GM12878 (cell line): ENCODE results near the gene RASD1. TPM values are rescaled to one million over a fixed set of nuclear protein-coding genes. Genes with fewer than 3 reads are reported as not detected.

Experiments used
- ATAC-seq: fragments of 200-7000 bp; cut with Tn5 transposase; 3 replicates; pipeline ENCODE4 v1.9.1; 2020; ENCODE audit warnings: mild to moderate bottlenecking, moderate library complexity
- BruUV-seq: library from RNA; stranded (reverse); fragments of 400-500 nt; replicated peaks from 2 replicates; lab custom pipeline; 2021; lab: Mats Ljungman, UMichigan
- CTCF ChIA-PET: fragments of 300-600 bp; sonication (Branson Sonifier 250); formaldehyde crosslinking; extraction: SDS; loops from one replicate; lab custom pipeline; 2021; ENCODE audit warnings: inconsistent platforms; lab: Yijun Ruan, JAX
- POLR2A ChIA-PET: fragments of 350-600 bp; formaldehyde crosslinking; extraction: SDS; loops from one replicate; lab custom pipeline; 2021; ENCODE audit warnings: inconsistent platforms; lab: Charles Lee
- RAD21 ChIA-PET: fragments of 300-600 bp; sonication (Branson Sonifier 250); formaldehyde crosslinking; loops from one replicate; lab custom pipeline; 2023; ENCODE audit warnings: antibody characterized with exemption; ENCODE audit not compliant: unreplicated experiment; lab: Charles Lee
- SMC1A ChIA-PET: fragments of 300-600 bp; sonication (Branson Sonifier 250); formaldehyde crosslinking; loops from one replicate; lab custom pipeline; 2023; ENCODE audit not compliant: unreplicated experiment, uncharacterized antibody; lab: Charles Lee
- DNase-seq: peaks from one replicate; pipeline ENCODE4 v3.0.0-alpha.2; 2011; ENCODE audit warnings: low read depth, low spot score
- FAIRE-seq: peaks from 3 replicates; lab custom pipeline; 2011; peaks lifted over from hg19 to GRCh38; lab: Jason Lieb, UNC
- H2AFZ ChIP-seq: 2 replicates; pipeline ENCODE4 v1.6.0; 2011; ENCODE audit warnings: low read depth, low read length, control low read depth; ENCODE audit not compliant: control insufficient read depth
- H3K27ac ChIP-seq: 2 replicates; pipeline ENCODE4 v1.5.1; 2011; ENCODE audit warnings: control low read depth; ENCODE audit not compliant: control insufficient read depth, insufficient read depth
- H3K27me3 ChIP-seq, 2 experiments: replicated peaks in 1 of 2; 2 replicates each; pipeline versions ENCODE4 v1.6.0 to v1.6.1; 2011; ENCODE audit warnings: low read length in 1 of 2; ENCODE audit not compliant: control insufficient read depth in 2 of 2, insufficient read depth in 2 of 2
- H3K36me3 ChIP-seq, 2 experiments: 2 replicates each; pipeline ENCODE4 v1.5.1; 2011; ENCODE audit warnings: low read length in 1 of 2; ENCODE audit not compliant: control insufficient read depth in 2 of 2, insufficient read depth in 2 of 2
- H3K4me1 ChIP-seq: 2 replicates; pipeline ENCODE4 v1.6.1; 2011; ENCODE audit warnings: mild to moderate bottlenecking, low read length, moderate library complexity, mixed read lengths; ENCODE audit not compliant: control insufficient read depth, insufficient read depth
- H3K4me2 ChIP-seq: 2 replicates; pipeline ENCODE4 v1.6.0; 2011; ENCODE audit warnings: control low read depth; ENCODE audit not compliant: control insufficient read depth, insufficient read depth
- H3K4me3 ChIP-seq: fragments of 200-600 bp; sonication (generic); 2 replicates; pipeline ENCODE4 v1.5.1; 2016
- H3K79me2 ChIP-seq: 2 replicates; pipeline ENCODE4 v1.6.0; 2011; ENCODE audit warnings: low read length; ENCODE audit not compliant: control insufficient read depth, insufficient read depth
- H3K9ac ChIP-seq: 2 replicates; pipeline ENCODE4 v1.8.0; 2011; ENCODE audit warnings: low read length, control low read depth, mixed read lengths; ENCODE audit not compliant: control insufficient read depth, insufficient read depth
- H3K9me3 ChIP-seq: replicated peaks from 3 replicates; pipeline ENCODE4 v1.5.1; 2011; ENCODE audit warnings: mild to moderate bottlenecking, low read length; ENCODE audit not compliant: control insufficient read depth, insufficient read depth
- H4K20me1 ChIP-seq: 2 replicates; pipeline ENCODE4 v1.6.0; 2011; ENCODE audit not compliant: control insufficient read depth, insufficient read depth
- BHLHE40 ChIP-seq, 2 experiments: fragments of 450-650 bp in 1 of 2; IDR thresholded peaks; 2 replicates each; pipeline ENCODE4 v1.6.1; 2011 to 2017; ENCODE audit warnings: low read depth in 2 of 2, borderline replicate concordance in 1 of 2, improper control_type of control experiment in 1 of 2, low read length in 1 of 2, mild to moderate bottlenecking in 1 of 2
- EED ChIP-seq: sonication (generic); IDR thresholded peaks from 2 replicates; pipeline ENCODE4 v1.6.1; 2016; ENCODE audit warnings: antibody characterized with exemption, low read depth
- EP300 ChIP-seq, 2 experiments: fragments of 150-350 bp in 1 of 2; IDR thresholded peaks; 2 replicates each; pipeline ENCODE4 v1.6.1; 2011 to 2012; ENCODE audit warnings: low read depth in 2 of 2, low read length in 2 of 2, borderline replicate concordance in 1 of 2, improper control_type of control experiment in 1 of 2, inconsistent platforms in 1 of 2; ENCODE audit not compliant: control insufficient read depth in 1 of 2
- EZH2 ChIP-seq: IDR thresholded peaks from 2 replicates; pipeline ENCODE4 v1.6.1; 2012; ENCODE audit warnings: low read depth, mild to moderate bottlenecking, control low read depth, inconsistent platforms, low read length, borderline replicate concordance; ENCODE audit not compliant: control insufficient read depth
- HDGF ChIP-seq: fragments of 450-650 bp; IDR thresholded peaks from 2 replicates; pipeline ENCODE4 v1.6.1; 2016; ENCODE audit warnings: antibody characterized with exemption
- IKZF2 ChIP-seq, 2 experiments: fragments of 450-650 bp; IDR thresholded peaks; 2 replicates each; pipeline ENCODE4 v1.6.1; 2017; ENCODE audit warnings: mild to moderate bottlenecking in 2 of 2, moderate library complexity in 2 of 2
- KDM1A ChIP-seq: fragments of 200-600 bp; sonication (generic); IDR thresholded peaks from 2 replicates; pipeline ENCODE4 v1.6.1; 2016; ENCODE audit warnings: borderline replicate concordance
- PML ChIP-seq: IDR thresholded peaks from 2 replicates; pipeline ENCODE4 v1.6.1; 2012; ENCODE audit warnings: low read length, inconsistent platforms
- RELA ChIP-seq: fragments of 450-650 bp; IDR thresholded peaks from 2 replicates; pipeline ENCODE4 v1.8.0; 2014; ENCODE audit warnings: borderline replicate concordance; ENCODE audit not compliant: partially characterized antibody
- SRF ChIP-seq, 2 experiments: IDR thresholded peaks; 2 replicates each; pipeline ENCODE4 v1.6.1; 2011; ENCODE audit warnings: low read depth in 2 of 2, low read length in 2 of 2, mild to moderate bottlenecking in 1 of 2, moderate library complexity in 1 of 2
- WGBS: methylation state at CpG from one replicate; pipeline ENCODE4 v1.1.6; 2016; ENCODE audit warnings: low lambda C conversion rate; ENCODE audit not compliant: insufficient replicate concordance, insufficient coverage; ENCODE audit errors: missing lambda C conversion rate; 5-methylcytosine and 5-hydroxymethylcytosine counted together
- in situ Hi-C: fragments of 300-500 bp; cut with MboI; formaldehyde crosslinking; loops from 9 replicates; pipeline ENCODE4 v1.14.3; 2018; ENCODE audit warnings: mixed read lengths
- intact Hi-C: fragments of 100-400 bp; cut with micrococcal nuclease; formaldehyde crosslinking; loops from one replicate; pipeline ENCODE4 v1.14.2; 2022; ENCODE audit not compliant: unreplicated experiment
- polyA plus RNA-seq, 11 experiments: library from polyadenylated mRNA; depleted of rRNA in 4 of 11; unstranded in 6 of 11; stranded (reverse) in 5 of 11; fragments of >200 nt; fragmentation: Nextera tagmentation in 4 of 11; fragmentation: Illumina TruSeq in 1 of 11; extraction: Ambion mirVana in 4 of 11; extraction: Trizol in 1 of 11; gene quantifications; 1 replicate in 1 of 11; 2 replicates in 10 of 11; pipeline versions ENCODE4 v1.2.1 to v1.2.3, GENCODE V29; 2011 to 2016; ENCODE audit warnings: inconsistent platforms in 2 of 11, missing spikeins in 2 of 11, low read depth in 1 of 11
- total RNA-seq, 4 experiments: library from RNA; depleted of rRNA in 3 of 4; stranded (reverse); fragments of >200 nt in 3 of 4; fragmentation: Illumina TruSeq in 1 of 4; extraction: Trizol in 1 of 4; gene quantifications; 2 replicates each; pipeline versions ENCODE4 v1.2.1 to v1.2.3, GENCODE V29; 2013 to 2021
- TF ChIP-seq, protein P1 (sequence below): fragments of 450-650 bp; IDR thresholded peaks from 2 replicates; pipeline ENCODE4 v1.6.1; 2016; ENCODE audit warnings: mild to moderate bottlenecking
- TF ChIP-seq, protein P2 (sequence below): IDR thresholded peaks from 2 replicates; pipeline ENCODE4 v1.6.1; 2011; ENCODE audit warnings: low read depth, mild to moderate bottlenecking, low read length, moderate library complexity, borderline replicate concordance; ENCODE audit errors: extremely low read depth
- TF ChIP-seq, protein P3 (sequence below): fragments of 450-650 bp; IDR thresholded peaks from 2 replicates; pipeline ENCODE4 v1.6.1; 2018; ENCODE audit warnings: mild to moderate bottlenecking, low read depth, moderate library complexity; ENCODE audit not compliant: partially characterized antibody

Gene RASD1
- total and polyA plus RNA-seq, 10 of the 15 experiments (the other 5 are each of a cell fraction or from before 2014, with no cell fraction given): 0.14 to 0.33 TPM; not detected in 8

DNA sequence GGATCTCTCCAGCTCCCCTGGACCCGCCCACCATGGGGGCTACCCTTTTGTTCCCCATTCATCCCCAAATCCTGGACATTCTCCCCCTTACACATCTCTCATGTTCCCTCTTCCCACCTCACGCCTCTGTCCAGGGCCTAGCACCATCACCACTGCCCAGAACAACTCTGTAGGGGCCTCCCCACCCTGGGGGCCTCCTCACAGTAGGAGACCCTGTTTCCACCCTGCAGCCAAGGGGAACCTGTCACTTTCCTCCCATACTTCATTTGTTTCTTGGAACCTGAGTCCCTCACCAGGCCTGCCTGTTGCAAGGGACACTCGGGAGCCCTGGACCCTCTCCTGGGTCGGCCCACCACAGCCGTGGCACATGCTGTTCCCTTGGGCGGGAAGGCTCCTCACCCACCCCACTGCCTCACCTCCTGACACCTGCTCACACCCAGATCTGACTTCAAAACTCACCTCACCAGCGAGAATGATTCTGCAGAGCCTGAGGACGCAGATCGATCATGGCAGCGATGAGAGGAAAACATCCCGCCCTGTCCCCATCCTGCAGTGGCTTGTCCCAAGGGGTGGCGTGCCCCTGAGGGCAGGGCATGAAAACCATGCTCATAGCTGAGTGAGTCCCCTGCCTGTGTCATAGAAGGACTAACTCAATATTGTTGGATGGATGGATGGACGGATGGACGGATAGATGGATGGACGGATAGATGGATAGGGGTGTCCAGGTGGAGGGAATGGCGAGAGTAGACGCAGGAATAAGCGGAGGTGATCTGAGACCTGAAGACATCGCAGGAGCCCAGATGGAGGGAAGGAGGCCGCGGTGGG is 6.8 kb upstream of the RASD1 start (continued):
- TF ChIP-seq, protein P1, sequence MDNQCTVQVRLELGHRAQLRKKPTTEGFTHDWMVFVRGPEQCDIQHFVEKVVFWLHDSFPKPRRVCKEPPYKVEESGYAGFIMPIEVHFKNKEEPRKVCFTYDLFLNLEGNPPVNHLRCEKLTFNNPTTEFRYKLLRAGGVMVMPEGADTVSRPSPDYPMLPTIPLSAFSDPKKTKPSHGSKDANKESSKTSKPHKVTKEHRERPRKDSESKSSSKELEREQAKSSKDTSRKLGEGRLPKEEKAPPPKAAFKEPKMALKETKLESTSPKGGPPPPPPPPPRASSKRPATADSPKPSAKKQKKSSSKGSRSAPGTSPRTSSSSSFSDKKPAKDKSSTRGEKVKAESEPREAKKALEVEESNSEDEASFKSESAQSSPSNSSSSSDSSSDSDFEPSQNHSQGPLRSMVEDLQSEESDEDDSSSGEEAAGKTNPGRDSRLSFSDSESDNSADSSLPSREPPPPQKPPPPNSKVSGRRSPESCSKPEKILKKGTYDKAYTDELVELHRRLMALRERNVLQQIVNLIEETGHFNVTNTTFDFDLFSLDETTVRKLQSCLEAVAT: no peak
- TF ChIP-seq BHLHE40 (IDR thresholded peaks at IDR 0.05; ENCODE audit: borderline replicate concordance in 1 of 2, low read depth in 2 of 2, low read length in 1 of 2): no peak
- TF ChIP-seq HDGF: no peak
- no peak for TF ChIP-seq IKZF2 (IDR thresholded peaks at IDR 0.05)
- no peak for TF ChIP-seq EZH2
- TF ChIP-seq, all 136 proteins: peak for 0

DNA sequence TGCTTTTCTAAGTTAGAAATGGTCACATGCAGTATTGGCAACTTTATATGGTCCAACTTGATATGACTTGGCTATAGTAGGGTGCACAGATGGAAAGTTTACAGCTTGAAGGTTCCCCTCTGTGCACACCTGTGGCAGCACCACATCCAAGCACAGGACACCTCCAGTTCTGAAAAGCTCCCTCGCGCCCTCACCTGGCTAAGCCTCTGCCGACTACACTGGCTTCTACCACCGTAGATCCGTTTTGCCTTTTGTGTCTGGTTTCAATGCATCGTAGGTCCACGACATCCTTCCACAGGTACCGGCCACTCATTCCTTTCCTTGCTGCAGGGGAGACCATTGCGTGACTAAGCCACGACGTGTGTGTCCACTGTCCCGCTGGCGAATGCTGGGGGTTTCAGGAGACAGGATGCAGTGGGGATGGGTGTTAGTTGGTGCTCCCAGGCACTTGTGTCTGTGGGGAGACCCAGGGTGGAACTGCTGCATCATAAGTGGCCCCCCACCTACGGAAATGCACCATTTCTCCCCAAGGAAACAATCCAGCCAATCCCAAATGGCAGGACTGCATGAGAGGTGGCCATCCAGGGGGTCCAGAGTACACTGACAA is 4.9 kb upstream of the RASD1 start:
- Histone ChIP-seq H4K20me1 (no peaks in the 10 kb centered on the region), H3K4me1 (no peaks in the 10 kb centered on the region), H3K9ac (no peak overlapping the region), H3K9me3 (no peaks in the 10 kb centered on the region), H2AFZ (no peak overlapping the region), H3K36me3 (no peaks in the 10 kb centered on the region), H3K4me3 (no peak overlapping the region), H3K79me2 (no peaks in the 10 kb centered on the region), H3K27ac (no peak overlapping the region), H3K27me3 (peaks cover under 1 to 2% of the 10 kb centered on the region in 2 experiments; a peak in 3 of 4 replicates), H3K4me2 (no peak overlapping the region)
- RAD21 ChIA-PET: interaction anchor here (0.7 kb wide), 1 partner anchor 883 kb away, joined by 4 read pairs; no protein-coding TSS in a partner anchor
- POLR2A ChIA-PET: no interaction called here
- WGBS: 55% methylated on average over 14 of the region's 14 CpGs
- ATAC-seq: no peak
- no TSS peak for BruUV-seq
- SMC1A ChIA-PET: no interaction called here
- no peak for FAIRE-seq
- in situ Hi-C loops: no loop called here
- DNase-seq: no peak
- intact Hi-C loops: loop anchor here (1.0 kb wide), 1 partner anchor 25 kb away; the partner anchor contains the start of gene MED9
- CTCF ChIA-PET: no interaction called here
- TF ChIP-seq EED (no peak), SRF (IDR thresholded peaks at IDR 0.05; ENCODE audit: low read depth in 2 of 2, low read length in 2 of 2) (no peak), EP300 (IDR thresholded peaks at IDR 0.05; ENCODE audit: borderline replicate concordance in 1 of 2, control insufficient read depth in 1 of 2, low read depth in 2 of 2, low read length in 2 of 2) (no peak), PML (no peak), KDM1A (no peak), RELA (no peak)
- TF ChIP-seq, protein P1: no peak
- TF ChIP-seq, protein P2, sequence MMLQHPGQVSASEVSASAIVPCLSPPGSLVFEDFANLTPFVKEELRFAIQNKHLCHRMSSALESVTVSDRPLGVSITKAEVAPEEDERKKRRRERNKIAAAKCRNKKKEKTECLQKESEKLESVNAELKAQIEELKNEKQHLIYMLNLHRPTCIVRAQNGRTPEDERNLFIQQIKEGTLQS: no peak
- TF ChIP-seq, protein P3, sequence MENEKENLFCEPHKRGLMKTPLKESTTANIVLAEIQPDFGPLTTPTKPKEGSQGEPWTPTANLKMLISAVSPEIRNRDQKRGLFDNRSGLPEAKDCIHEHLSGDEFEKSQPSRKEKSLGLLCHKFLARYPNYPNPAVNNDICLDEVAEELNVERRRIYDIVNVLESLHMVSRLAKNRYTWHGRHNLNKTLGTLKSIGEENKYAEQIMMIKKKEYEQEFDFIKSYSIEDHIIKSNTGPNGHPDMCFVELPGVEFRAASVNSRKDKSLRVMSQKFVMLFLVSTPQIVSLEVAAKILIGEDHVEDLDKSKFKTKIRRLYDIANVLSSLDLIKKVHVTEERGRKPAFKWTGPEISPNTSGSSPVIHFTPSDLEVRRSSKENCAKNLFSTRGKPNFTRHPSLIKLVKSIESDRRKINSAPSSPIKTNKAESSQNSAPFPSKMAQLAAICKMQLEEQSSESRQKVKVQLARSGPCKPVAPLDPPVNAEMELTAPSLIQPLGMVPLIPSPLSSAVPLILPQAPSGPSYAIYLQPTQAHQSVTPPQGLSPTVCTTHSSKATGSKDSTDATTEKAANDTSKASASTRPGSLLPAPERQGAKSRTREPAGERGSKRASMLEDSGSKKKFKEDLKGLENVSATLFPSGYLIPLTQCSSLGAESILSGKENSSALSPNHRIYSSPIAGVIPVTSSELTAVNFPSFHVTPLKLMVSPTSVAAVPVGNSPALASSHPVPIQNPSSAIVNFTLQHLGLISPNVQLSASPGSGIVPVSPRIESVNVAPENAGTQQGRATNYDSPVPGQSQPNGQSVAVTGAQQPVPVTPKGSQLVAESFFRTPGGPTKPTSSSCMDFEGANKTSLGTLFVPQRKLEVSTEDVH: no peak
